Mucosa of stomach (tissue), 1 donor: Measurements from ENCODE around the gene MSL1.

ENCODE experiments used
- H3K27me3 ChIP-seq: one replicate; pipeline ENCODE4 v1.7.0; 2013; ENCODE audit warnings: mild to moderate bottlenecking, low read length; ENCODE audit not compliant: control insufficient read depth, insufficient read depth
- H3K36me3 ChIP-seq: one replicate; pipeline ENCODE4 v1.7.0; 2013; ENCODE audit warnings: low read length; ENCODE audit not compliant: control insufficient read depth, insufficient read depth
- H3K4me1 ChIP-seq: one replicate; pipeline ENCODE4 v1.7.0; 2013; ENCODE audit warnings: mild to moderate bottlenecking, low read length; ENCODE audit not compliant: control insufficient read depth, insufficient read depth
- H3K4me3 ChIP-seq: one replicate; pipeline ENCODE4 v1.7.0; 2013; ENCODE audit warnings: low read length
- H3K9ac ChIP-seq: one replicate; pipeline ENCODE4 v1.7.0; 2013; ENCODE audit warnings: mild to moderate bottlenecking, low read length, moderate library complexity
- H3K9me3 ChIP-seq: one replicate; pipeline ENCODE4 v1.7.0; 2013; ENCODE audit warnings: mild to moderate bottlenecking, low read length, moderate library complexity; ENCODE audit not compliant: control insufficient read depth
- donor health status: Pancreatic carcinoma.

MSL1 gene

GRCh38 chr17:40178660-40179059, 56.9 kb downstream of the MSL1 start:
- no peaks in the 10 kb centered on the region for H3K9me3 ChIP-seq
- peak overlapping the region; percentile 81 for H3K9ac ChIP-seq
- no peaks in the 10 kb centered on the region for H3K27me3 ChIP-seq
- H3K4me3 ChIP-seq, result peak overlapping the region; percentile 66
- H3K36me3 ChIP-seq, result no peaks in the 10 kb centered on the region
- H3K4me1 ChIP-seq, result peaks cover 48% of the 10 kb centered on the region

- H3K4me3 ChIP-seq, result peak overlapping the region; percentile 36
- H3K4me1 ChIP-seq, result peaks cover 56% of the 10 kb centered on the region
- H3K9me3 ChIP-seq, result no peaks in the 10 kb centered on the region
- H3K9ac ChIP-seq, result peak overlapping the region; percentile 58
- H3K36me3 ChIP-seq, result no peaks in the 10 kb centered on the region
- H3K27me3 ChIP-seq, result no peaks in the 10 kb centered on the region
Observed at GRCh38 chr17:40179923-40180659, 58.3 kb downstream of the MSL1 start.

GRCh38 chr17:40180694-40181093, 58.9 kb downstream of the MSL1 start:
- Histone ChIP-seq H3K9ac (peak overlapping the region; percentile 58), H3K4me1 (peaks cover 58% of the 10 kb centered on the region), H3K9me3 (no peaks in the 10 kb centered on the region), H3K36me3 (no peaks in the 10 kb centered on the region), H3K4me3 (peak overlapping the region; percentile 9), H3K27me3 (no peaks in the 10 kb centered on the region)

GRCh38 chr17:40181205-40181604, 59.4 kb downstream of the MSL1 start:
- no peak overlapping the region for H3K9ac ChIP-seq
- H3K4me3 ChIP-seq, result peak overlapping the region; percentile 9
- no peaks in the 10 kb centered on the region for H3K36me3 ChIP-seq

GRCh38 chr17:40182606-40183005, 60.8 kb downstream of the MSL1 start:
- H3K9me3 ChIP-seq, result no peaks in the 10 kb centered on the region
- H3K9ac ChIP-seq, result no peak overlapping the region
- H3K4me3 ChIP-seq, result no peak overlapping the region
- H3K27me3 ChIP-seq, result no peaks in the 10 kb centered on the region
- no peaks in the 10 kb centered on the region for H3K36me3 ChIP-seq
- peaks cover 43% of the 10 kb centered on the region for H3K4me1 ChIP-seq

More at GRCh38 chr17:40181205-40181604, 59.4 kb downstream of the MSL1 start:
- H3K4me1 ChIP-seq, result peaks cover 53% of the 10 kb centered on the region
- no peaks in the 10 kb centered on the region for H3K27me3 ChIP-seq
- no peaks in the 10 kb centered on the region for H3K9me3 ChIP-seq
